Keratinocyte (primary cell): ENCODE measurements around the gene FGF18. TPM values are rescaled to one million over a fixed set of nuclear protein-coding genes. Genes with fewer than 3 reads are reported as not detected.

ENCODE experiments used
- DNase-seq: peaks from one replicate; pipeline ENCODE4 v3.0.0-alpha.2; 2011; ENCODE audit warnings: low read depth, missing footprints, low spot score
- FAIRE-seq: peaks from 2 replicates; lab custom pipeline; 2011; peaks lifted over from hg19 to GRCh38; lab: Jason Lieb, UNC
- H2AFZ ChIP-seq: 2 replicates; pipeline ENCODE4 v1.6.0; 2012; ENCODE audit warnings: low read length, control low read depth, inconsistent platforms; ENCODE audit not compliant: control insufficient read depth
- H3K27ac ChIP-seq: 2 replicates; pipeline ENCODE4 v1.5.1; 2011; ENCODE audit warnings: low read length; ENCODE audit not compliant: control insufficient read depth, insufficient read depth
- H3K27me3 ChIP-seq: 3 replicates; pipeline ENCODE4 v1.6.0; 2011; ENCODE audit warnings: low read length; ENCODE audit not compliant: control insufficient read depth, insufficient read depth; ENCODE audit errors: extremely low read depth
- H3K36me3 ChIP-seq, 2 experiments: 2 replicates in 1 of 2; 3 replicates in 1 of 2; pipeline ENCODE4 v1.5.1; 2011; ENCODE audit warnings: low read length in 2 of 2, mild to moderate bottlenecking in 1 of 2; ENCODE audit not compliant: control insufficient read depth in 2 of 2, insufficient read depth in 2 of 2; ENCODE audit errors: extremely low read depth in 1 of 2
- H3K4me1 ChIP-seq: 3 replicates; pipeline ENCODE4 v1.5.1; 2011; ENCODE audit warnings: low read length; ENCODE audit not compliant: control insufficient read depth, insufficient read depth; ENCODE audit errors: extremely low read depth
- H3K4me2 ChIP-seq: 3 replicates; pipeline ENCODE4 v1.6.0; 2011; ENCODE audit warnings: low read depth, low read length; ENCODE audit not compliant: control insufficient read depth, insufficient read depth; ENCODE audit errors: extremely low read depth
- H3K4me3 ChIP-seq, 3 experiments: fragments of 200-600 bp in 1 of 3; sonication (generic) in 1 of 3; 2 replicates in 2 of 3; 3 replicates in 1 of 3; pipeline ENCODE4 v1.5.1; 2011 to 2016; ENCODE audit warnings: low read length in 3 of 3, mild to moderate bottlenecking in 3 of 3, control low read depth in 2 of 3, inconsistent platforms in 1 of 3, low read depth in 1 of 3, mixed read lengths in 1 of 3, mixed run types in 1 of 3, moderate library complexity in 1 of 3; ENCODE audit not compliant: control insufficient read depth in 2 of 3, insufficient read depth in 2 of 3; ENCODE audit errors: extremely low read depth in 1 of 3
- H3K79me2 ChIP-seq: 2 replicates; pipeline ENCODE4 v1.6.0; 2012; ENCODE audit warnings: low read length; ENCODE audit not compliant: control insufficient read depth, insufficient read depth
- H3K9ac ChIP-seq: 3 replicates; pipeline ENCODE4 v1.6.0; 2011; ENCODE audit warnings: low read length; ENCODE audit not compliant: control insufficient read depth, insufficient read depth; ENCODE audit errors: extremely low read depth
- H3K9me1 ChIP-seq: 3 replicates; pipeline ENCODE4 v1.6.0; 2011; ENCODE audit warnings: low read length; ENCODE audit not compliant: control insufficient read depth, insufficient read depth; ENCODE audit errors: extremely low read depth
- H3K9me3 ChIP-seq: 2 replicates; pipeline ENCODE4 v1.5.1; 2012; ENCODE audit warnings: low read depth, low read length; ENCODE audit not compliant: control insufficient read depth
- H4K20me1 ChIP-seq: 3 replicates; pipeline ENCODE4 v1.6.0; 2011; ENCODE audit warnings: low read length; ENCODE audit not compliant: control insufficient read depth, insufficient read depth; ENCODE audit errors: extremely low read depth
- CTCF ChIP-seq, 3 experiments: IDR thresholded peaks in 1 of 3; conservative IDR thresholded peaks in 1 of 3; optimal IDR thresholded peaks in 1 of 3; 2 replicates in 2 of 3; 3 replicates in 1 of 3; pipeline versions ENCODE3 to v1.5.1; 2011; ENCODE audit warnings: low read length in 3 of 3, mild to moderate bottlenecking in 3 of 3, moderate library complexity in 2 of 3, control low read depth in 1 of 3, inconsistent platforms in 1 of 3; ENCODE audit not compliant: insufficient read depth in 2 of 3; ENCODE audit errors: extremely low read depth in 1 of 3
- EZH2 ChIP-seq: IDR thresholded peaks from one replicate; pipeline ENCODE4 v1.6.1; 2012; ENCODE audit warnings: inconsistent platforms, mild to moderate bottlenecking, low read length, moderate library complexity
- dilution Hi-C: fragments of 300-500 bp; cut with MboI; formaldehyde crosslinking; loops from one replicate; pipeline ENCODE4 v1.7.0; 2020; ENCODE audit warnings: low sequenced_read_pairs; ENCODE audit not compliant: extremely low pct_ligation_motif_present
- polyA plus RNA-seq, 5 experiments: library from polyadenylated mRNA; depleted of rRNA in 3 of 5; stranded (reverse) in 3 of 5; stranded (forward) in 1 of 5; unstranded in 1 of 5; fragments of >200 nt; gene quantifications; 1 replicate in 1 of 5; 2 replicates in 3 of 5; 3 replicates in 1 of 5; pipeline versions ENCODE4 v1.2.1 to v1.2.3, GENCODE V29; 2011 to 2012; ENCODE audit warnings: missing spikeins in 2 of 5, low read depth in 1 of 5, low replicate concordance in 1 of 5

FGF18 gene
- polyA plus RNA-seq, 1 donor (not counting 4 experiments of a cell fraction or from before 2014, with no cell fraction given): 0.05 TPM

- H3K79me2 ChIP-seq: no peaks in the 10 kb centered on the region
- no peak for TF ChIP-seq EZH2
- TF ChIP-seq CTCF (optimal IDR thresholded peaks at IDR 0.05 in 1 of 3, IDR thresholded peaks at IDR 0.05 in 1 of 3, conservative IDR thresholded peaks at IDR 0.05 in 1 of 3; ENCODE audit: extremely low read depth in 1 of 3, insufficient read depth in 2 of 3, low read length in 3 of 3): no peak
- FAIRE-seq (no peak), DNase-seq (no peak)
- dilution Hi-C loops: loop anchor here (5.0 kb wide), 1 partner anchor 69 kb away; the partner anchor contains the start of gene FGF18
- H3K4me1 ChIP-seq: no peaks in the 10 kb centered on the region
- no peaks in the 10 kb centered on the region for H3K9me3 ChIP-seq
- no peak overlapping the region for H3K9ac ChIP-seq
- H3K9me1 ChIP-seq: no peaks in the 10 kb centered on the region
- H3K36me3 ChIP-seq: no peaks in the 10 kb centered on the region
- H2AFZ ChIP-seq: no peak overlapping the region
- no peak overlapping the region for H3K4me2 ChIP-seq
- peaks cover 19% of the 10 kb centered on the region for H3K27me3 ChIP-seq
- no peaks in the 10 kb centered on the region for H4K20me1 ChIP-seq
- no peak overlapping the region for H3K27ac ChIP-seq
- H3K4me3 ChIP-seq: no peak overlapping the region
Observed at GRCh38 chr5:171486613-171487012, 67.2 kb downstream of the FGF18 start.

- no peak for TF ChIP-seq EZH2
- no peak for TF ChIP-seq CTCF (optimal IDR thresholded peaks at IDR 0.05 in 1 of 3, IDR thresholded peaks at IDR 0.05 in 1 of 3, conservative IDR thresholded peaks at IDR 0.05 in 1 of 3; ENCODE audit: extremely low read depth in 1 of 3, insufficient read depth in 2 of 3, low read length in 3 of 3)
- FAIRE-seq: no peak
- no peak overlapping the region for H3K4me3 ChIP-seq
Observed at GRCh38 chr5:171488876-171489275, 69.4 kb downstream of the FGF18 start.

More at GRCh38 chr5:171488876-171489275, 69.4 kb downstream of the FGF18 start:
- Histone ChIP-seq H3K9me1 (no peaks in the 10 kb centered on the region), H3K36me3 (no peaks in the 10 kb centered on the region), H3K27me3 (peaks cover 19% of the 10 kb centered on the region), H3K27ac (no peak overlapping the region), H3K9ac (no peak overlapping the region), H3K4me2 (no peak overlapping the region), H2AFZ (no peak overlapping the region), H3K79me2 (no peaks in the 10 kb centered on the region), H3K4me1 (no peaks in the 10 kb centered on the region), H3K9me3 (no peaks in the 10 kb centered on the region), H4K20me1 (no peaks in the 10 kb centered on the region)
- no peak for DNase-seq
- dilution Hi-C loops: loop anchor here (5.0 kb wide), 1 partner anchor 72 kb away; the partner anchor contains the start of gene FGF18
